ELF-1 (cell line): ENCODE data around the gene PDZK1.
"Not testable (repeated sequence)": the region's sequence is repeated elsewhere in the genome, so short reads cannot be mapped to it uniquely, and the experiment has no call there.

ENCODE experiments used
- DNase-seq: peaks from one replicate; pipeline ENCODE4 v3.0.0-alpha.2; 2016; ENCODE audit warnings: low read depth, low spot score

The PDZK1 gene

GRCh38 chr1:145707183-145707867 lies at the start of gene PDZK1:
Gene PDZK1, minus strand, starts transcription at chr1:145707368. Its CDS starts 19,347 bp downstream, at chr1:145688021.
- no peak for DNase-seq

GRCh38 chr1:145751491-145752037 lies 44.4 kb upstream of the PDZK1 start:
- no peak for DNase-seq

- no peak for DNase-seq
These were observed 43.3 kb upstream of the PDZK1 start for GRCh38 chr1:145750426-145750825.

GRCh38 chr1:145747398-145748247 lies 40.5 kb upstream of the PDZK1 start:
- no peak for DNase-seq

- no peak for DNase-seq
These were observed 33.1 kb upstream of the PDZK1 start for GRCh38 chr1:145740269-145740668.

GRCh38 chr1:145736191-145736590 lies 29.0 kb upstream of the PDZK1 start:
- no peak for DNase-seq

- DNase-seq = peak; percentile 36
These were observed 23.7 kb upstream of the PDZK1 start for GRCh38 chr1:145730900-145731299.

- DNase-seq = no peak
These were observed 23.3 kb upstream of the PDZK1 start for GRCh38 chr1:145730467-145730866.

- DNase-seq = no peak
These were observed 22.7 kb upstream of the PDZK1 start for GRCh38 chr1:145729666-145730436.

- DNase-seq = no peak
These were observed 22.0 kb upstream of the PDZK1 start for GRCh38 chr1:145729196-145729595.

- not testable (repeated sequence) for DNase-seq
These were observed 19.0 kb upstream of the PDZK1 start for GRCh38 chr1:145726193-145726592.

- DNase-seq = peak; percentile 89
These were observed 13.9 kb upstream of the PDZK1 start for GRCh38 chr1:145720878-145721671.

- DNase-seq = no peak
These were observed 13.3 kb upstream of the PDZK1 start for GRCh38 chr1:145720556-145720877.

- DNase-seq = no peak
These were observed 12.3 kb upstream of the PDZK1 start, which contains the start of gene CD160 for GRCh38 chr1:145719230-145720079. Gene CD160, plus strand, starts transcription at chr1:145719499. Its CDS starts 8,829 bp downstream, at chr1:145728328.

GRCh38 chr1:145718465-145718864 lies 11.3 kb upstream of the PDZK1 start:
- DNase-seq = not testable (repeated sequence)

GRCh38 chr1:145717833-145718232 lies 10.7 kb upstream of the PDZK1 start:
- DNase-seq = no peak

- DNase-seq = peak; percentile 54
These were observed 9.6 kb upstream of the PDZK1 start for GRCh38 chr1:145716641-145717345.

GRCh38 chr1:145714524-145715111 lies 7.5 kb upstream of the PDZK1 start:
- no peak for DNase-seq

- DNase-seq = no peak
These were observed 4.1 kb upstream of the PDZK1 start for GRCh38 chr1:145711213-145711651.
